GM18507 (cell line): ENCODE results near the gene OAS3.

Source experiments
- DNase-seq: peaks from one replicate; pipeline ENCODE4 v3.0.0; 2011; ENCODE audit warnings: low read depth; ENCODE audit not compliant: insufficient read length; ENCODE audit errors: extremely low spot score
- FAIRE-seq: peaks from 2 replicates; lab custom pipeline; 2011; peaks lifted over from hg19 to GRCh38; lab: Jason Lieb, UNC

Gene OAS3

GRCh38 chr12:113003636-113004035 lies 65.4 kb downstream of the OAS3 start:
- no peak for DNase-seq
- no peak for FAIRE-seq

DNA sequence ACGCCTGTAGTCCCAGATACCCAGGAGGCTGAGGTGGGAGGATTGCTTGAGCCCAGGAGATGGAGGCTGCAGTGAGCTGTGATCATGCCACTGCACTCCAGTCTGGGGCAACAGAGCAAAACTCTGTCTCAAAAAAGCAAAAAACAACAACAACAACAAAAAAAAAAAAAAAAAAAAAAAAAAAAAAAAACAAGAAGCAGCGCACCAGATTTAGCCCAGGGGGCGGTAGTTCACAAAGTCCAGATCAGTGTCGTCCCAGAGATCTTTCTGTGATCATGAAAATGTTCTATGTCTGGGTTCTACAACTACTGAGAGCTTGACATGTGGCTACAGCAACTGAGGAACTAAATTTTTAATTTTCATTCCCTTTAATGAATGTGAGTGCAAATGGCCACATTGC lies 67.5 kb downstream of the OAS3 start:
- DNase-seq (no peak), FAIRE-seq (no peak)

DNA sequence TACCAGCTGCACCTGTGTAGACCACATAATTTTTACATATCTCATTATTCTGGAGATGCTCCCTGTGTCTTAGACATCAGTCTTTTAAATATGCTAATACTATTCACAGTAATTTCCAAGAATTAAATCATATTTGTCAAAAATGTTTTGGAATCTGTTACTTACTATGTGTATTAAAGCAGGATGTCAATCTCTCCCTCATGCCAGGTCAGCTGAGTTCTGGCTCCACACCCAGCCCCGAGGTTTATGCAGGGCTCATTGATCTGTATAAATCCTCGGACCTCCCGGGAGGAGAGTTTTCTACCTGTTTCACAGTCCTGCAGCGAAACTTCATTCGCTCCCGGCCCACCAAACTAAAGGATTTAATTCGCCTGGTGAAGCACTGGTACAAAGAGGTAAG lies 67.9 kb downstream of the OAS3 start:
- no peak for FAIRE-seq
- DNase-seq, result no peak

GRCh38 chr12:113006641-113007040 lies 68.4 kb downstream of the OAS3 start:
- DNase-seq (no peak), FAIRE-seq (no peak)

DNA sequence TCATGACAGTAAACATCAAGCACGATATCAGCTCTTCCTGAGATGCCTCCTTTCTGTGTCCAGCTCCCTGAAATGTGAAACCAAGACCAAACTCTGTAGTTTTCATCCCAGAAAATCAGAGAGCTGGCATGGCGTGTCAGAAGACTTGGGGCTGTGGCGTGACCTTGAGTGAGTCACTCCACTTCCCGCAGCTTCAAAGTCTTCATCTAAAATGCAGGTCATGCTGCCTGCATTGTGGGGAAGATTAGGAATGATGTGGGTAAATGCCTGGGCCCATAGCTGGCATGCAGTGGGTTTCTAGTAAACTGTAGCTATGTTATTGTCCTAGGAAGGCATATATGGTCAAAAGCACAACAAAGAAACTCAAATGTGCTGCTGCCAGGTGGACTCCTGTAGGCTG lies 68.9 kb downstream of the OAS3 start:
- FAIRE-seq, result no peak
- no peak for DNase-seq

DNA sequence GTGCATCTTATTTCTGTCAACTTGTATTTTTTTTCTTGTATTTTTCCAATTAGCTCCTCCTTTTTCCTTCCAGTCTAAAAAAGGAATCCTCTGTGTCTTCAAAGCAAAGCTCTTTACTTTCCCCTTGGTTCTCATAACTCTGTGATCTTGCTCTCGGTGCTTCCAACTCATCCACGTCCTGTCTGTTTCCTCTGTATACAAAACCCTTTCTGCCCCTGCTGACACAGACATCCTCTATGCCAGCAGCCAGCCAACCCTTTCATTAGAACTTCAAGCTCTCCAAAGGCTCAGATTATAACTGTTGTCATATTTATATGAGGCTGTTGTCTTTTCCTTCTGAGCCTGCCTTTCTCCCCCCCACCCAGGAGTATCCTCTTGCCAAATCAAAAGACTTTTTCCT lies 72.4 kb downstream of the OAS3 start:
- no peak for FAIRE-seq
- no peak for DNase-seq

GRCh38 chr12:113014565-113014964 lies 76.3 kb downstream of the OAS3 start:
- FAIRE-seq (no peak), DNase-seq (no peak)

- FAIRE-seq, result no peak
- DNase-seq, result no peak
These were observed 78.5 kb downstream of the OAS3 start for GRCh38 chr12:113016796-113017195.

DNA sequence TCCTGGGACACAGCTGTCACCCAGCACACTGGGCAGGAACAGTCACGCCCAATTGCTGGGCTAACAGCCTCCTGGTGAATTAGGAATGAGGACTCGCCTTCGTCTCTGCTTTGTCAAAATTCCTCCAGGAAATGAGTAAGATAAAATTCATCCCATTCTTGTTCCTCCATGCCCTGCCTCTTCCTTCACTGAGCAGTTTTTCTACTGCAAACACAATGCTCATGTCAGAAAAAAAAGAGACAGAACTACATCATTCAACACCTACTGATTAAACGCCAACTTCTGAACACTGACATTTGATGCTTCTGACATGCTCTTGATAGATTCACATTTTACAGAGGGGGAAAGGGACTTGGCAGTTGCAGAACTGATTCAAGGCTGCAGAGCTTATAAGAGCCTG lies 80.8 kb downstream of the OAS3 start:
- FAIRE-seq (no peak), DNase-seq (no peak)

DNA sequence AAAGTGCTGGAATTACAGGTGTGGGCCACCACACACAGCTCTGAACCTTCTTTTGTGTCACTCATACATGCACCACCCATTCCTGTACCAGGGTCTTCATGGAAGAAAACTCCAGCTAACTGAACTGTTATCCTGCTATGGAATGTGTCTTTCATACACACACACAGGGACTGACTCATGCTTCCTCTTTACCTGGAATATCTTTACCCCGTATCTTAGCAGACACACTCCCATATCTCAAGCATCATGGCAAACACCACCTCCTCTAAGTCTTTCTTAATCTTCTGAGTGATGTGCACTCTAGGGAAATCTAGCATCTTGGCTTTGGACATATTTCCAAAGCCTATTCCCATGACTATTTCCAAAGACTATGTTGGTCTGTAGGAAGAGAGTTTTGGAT lies 83.2 kb downstream of the OAS3 start:
- FAIRE-seq (no peak), DNase-seq (no peak)
